ENCODE data around the gene FBL. TPM values are rescaled to one million over a fixed set of nuclear protein-coding genes. Genes with fewer than 3 reads are reported as not detected.

Gene FBL
- total RNA-seq, 1 experiment from 2014 or later: 374 TPM

DNA sequence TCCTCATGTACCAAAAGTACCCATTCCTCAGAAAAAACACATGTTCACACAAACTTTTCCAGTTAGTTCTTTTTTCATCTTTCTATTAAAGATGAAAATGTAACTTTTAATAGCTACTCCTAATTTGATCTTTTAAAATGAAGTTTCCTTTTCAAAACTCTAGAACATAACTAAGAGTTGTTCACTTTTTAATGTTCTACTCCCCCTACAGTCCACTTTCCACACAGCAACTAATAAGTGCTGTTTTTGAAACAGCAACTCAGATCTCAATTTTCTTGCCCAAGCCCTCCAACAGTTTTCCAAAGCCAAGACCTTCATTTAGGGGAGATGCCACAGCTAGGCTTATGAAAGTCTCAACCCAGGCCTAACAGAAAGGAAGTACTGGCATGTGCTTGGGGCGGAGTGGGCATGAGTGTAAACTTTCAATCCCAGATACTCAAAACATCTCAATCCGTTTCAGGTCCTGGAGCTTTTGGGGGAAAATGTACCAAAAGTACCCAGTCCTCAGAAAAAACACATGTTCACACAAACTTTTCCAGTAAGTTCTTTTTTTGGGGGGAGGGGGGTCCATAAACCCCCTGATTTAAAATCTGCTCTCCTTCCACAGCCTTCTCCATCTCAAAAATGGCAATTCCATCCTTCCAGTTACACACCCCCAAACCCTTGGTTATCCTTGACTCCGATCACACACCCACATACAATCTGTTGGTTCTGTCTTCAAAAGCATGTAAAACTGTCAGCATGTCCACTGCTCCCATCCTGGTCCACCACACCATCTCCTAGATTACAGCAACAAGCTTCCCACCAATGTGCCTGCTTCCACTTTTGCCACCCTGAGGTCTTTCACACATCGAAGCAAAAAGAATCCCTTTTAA is 2.0 kb downstream of the FBL start:
- H3K4me1 Mint-ChIP-seq (ENCODE audit: low read depth, unreplicated experiment): peaks cover 52% of the 10 kb centered on the region
- BruUV-seq (replicated peaks): no TSS peak
- H3K4me3 ChIP-seq (ENCODE audit: low read depth, low read length): peak overlapping the region; percentile 79; the same call in 1 of the 2 replicates
- intact Hi-C loops (cut with micrococcal nuclease; ENCODE audit: unreplicated experiment): loop anchor here (1.0 to 2.0 kb wide), 3 partner anchors 51 to 165 kb away; no protein-coding TSS in a partner anchor
- DNase-seq: peak in 1 of 2 experiments; percentile 60
- CTCF ChIA-PET: interaction anchor here (0.6 to 1.0 kb wide), 3 partner anchors 26 to 52 kb away, joined by 4 to 8 read pairs (median 4); no protein-coding TSS in a partner anchor
- no peaks in the 10 kb centered on the region; the same call in 1 of the 2 replicates for H3K36me3 ChIP-seq (ENCODE audit: control insufficient read depth, insufficient read depth, low read length)
- POLR2A ChIA-PET: interaction anchor here (0.6 kb wide), 1 partner anchor 39 kb away, joined by 3 read pairs; no protein-coding TSS in a partner anchor
- H3K36me3 Mint-ChIP-seq (ENCODE audit: insufficient read depth, unreplicated experiment): peaks cover 42% of the 10 kb centered on the region
- TF ChIP-seq, protein P1, sequence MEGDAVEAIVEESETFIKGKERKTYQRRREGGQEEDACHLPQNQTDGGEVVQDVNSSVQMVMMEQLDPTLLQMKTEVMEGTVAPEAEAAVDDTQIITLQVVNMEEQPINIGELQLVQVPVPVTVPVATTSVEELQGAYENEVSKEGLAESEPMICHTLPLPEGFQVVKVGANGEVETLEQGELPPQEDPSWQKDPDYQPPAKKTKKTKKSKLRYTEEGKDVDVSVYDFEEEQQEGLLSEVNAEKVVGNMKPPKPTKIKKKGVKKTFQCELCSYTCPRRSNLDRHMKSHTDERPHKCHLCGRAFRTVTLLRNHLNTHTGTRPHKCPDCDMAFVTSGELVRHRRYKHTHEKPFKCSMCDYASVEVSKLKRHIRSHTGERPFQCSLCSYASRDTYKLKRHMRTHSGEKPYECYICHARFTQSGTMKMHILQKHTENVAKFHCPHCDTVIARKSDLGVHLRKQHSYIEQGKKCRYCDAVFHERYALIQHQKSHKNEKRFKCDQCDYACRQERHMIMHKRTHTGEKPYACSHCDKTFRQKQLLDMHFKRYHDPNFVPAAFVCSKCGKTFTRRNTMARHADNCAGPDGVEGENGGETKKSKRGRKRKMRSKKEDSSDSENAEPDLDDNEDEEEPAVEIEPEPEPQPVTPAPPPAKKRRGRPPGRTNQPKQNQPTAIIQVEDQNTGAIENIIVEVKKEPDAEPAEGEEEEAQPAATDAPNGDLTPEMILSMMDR (IDR thresholded peaks at IDR 0.05; ENCODE audit: insufficient read depth in 1 of 2, low read depth in 1 of 2, low read length in 1 of 2, severe bottlenecking in 1 of 2, unreplicated experiment in 1 of 2): peak; percentile 55 to 60
- H3K9me3 ChIP-seq: no peaks in the 10 kb centered on the region
- peak overlapping the region; percentile 30 for H3K27ac Mint-ChIP-seq (ENCODE audit: unreplicated experiment)
- peak overlapping the region; percentile 88 for H3K4me3 Mint-ChIP-seq (ENCODE audit: unreplicated experiment)
- H3K27me3 Mint-ChIP-seq (ENCODE audit: insufficient read depth, unreplicated experiment): no peaks in the 10 kb centered on the region
- H3K27me3 ChIP-seq (replicated peaks; ENCODE audit: control insufficient read depth, insufficient read depth, low read length): no peaks in the 10 kb centered on the region
- H3K4me1 ChIP-seq: peaks cover 25% of the 10 kb centered on the region
- H3K9me3 Mint-ChIP-seq (ENCODE audit: unreplicated experiment): peaks cover 4% of the 10 kb centered on the region

DNA sequence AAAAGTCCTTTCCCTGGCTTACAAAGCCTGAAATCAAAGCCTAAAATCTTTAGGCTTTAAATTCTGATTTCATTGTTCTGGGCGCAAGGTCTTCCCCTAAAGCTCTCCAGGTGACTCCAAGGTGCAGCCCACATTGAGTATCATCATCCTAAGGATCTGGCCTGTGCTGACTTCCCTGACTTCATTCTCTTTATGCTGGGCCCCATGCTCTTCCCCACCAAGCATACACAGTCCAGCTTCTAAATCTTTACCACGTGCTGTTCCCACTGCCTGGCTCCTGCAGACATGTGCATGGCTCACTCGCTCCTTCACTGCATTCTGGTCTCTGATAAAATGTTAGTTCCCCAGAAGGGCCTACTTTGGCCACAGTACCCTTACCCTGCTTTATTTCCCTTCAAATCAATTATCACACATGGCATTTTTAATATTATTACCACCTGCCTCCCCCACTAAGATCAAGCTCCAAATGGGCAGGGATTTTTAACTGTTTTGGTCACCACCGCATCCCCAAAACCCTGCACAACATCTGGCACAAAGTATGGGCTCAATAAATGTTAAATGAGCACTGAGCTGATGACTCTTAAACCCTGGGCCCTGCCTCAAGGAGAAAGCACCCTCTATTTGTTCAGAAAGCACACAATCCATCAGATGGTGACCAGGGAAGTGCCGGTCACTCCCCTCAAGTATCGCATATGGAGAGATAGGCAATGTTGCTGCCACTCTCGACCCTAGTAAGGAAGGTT is 3.3 kb downstream of the FBL start:
- DNase-seq: no peak
- intact Hi-C loops (cut with micrococcal nuclease; ENCODE audit: unreplicated experiment): no loop called here
- H3K9me3 Mint-ChIP-seq (ENCODE audit: unreplicated experiment): no peaks in the 10 kb centered on the region
- Histone ChIP-seq H3K4me1 (peaks cover 20% of the 10 kb centered on the region), H3K27me3 (replicated peaks; ENCODE audit: control insufficient read depth, insufficient read depth, low read length) (no peaks in the 10 kb centered on the region), H3K36me3 (ENCODE audit: control insufficient read depth, insufficient read depth, low read length) (peaks cover under 1% of the 10 kb centered on the region; the same call in 1 of the 2 replicates), H3K9me3 (no peaks in the 10 kb centered on the region), H3K4me3 (ENCODE audit: low read depth, low read length) (no peak overlapping the region)
- TF ChIP-seq, protein P1 (IDR thresholded peaks at IDR 0.05; ENCODE audit: insufficient read depth in 1 of 2, low read depth in 1 of 2, low read length in 1 of 2, severe bottlenecking in 1 of 2, unreplicated experiment in 1 of 2): no peak
- H3K36me3 Mint-ChIP-seq (ENCODE audit: insufficient read depth, unreplicated experiment): peaks cover 53% of the 10 kb centered on the region
- POLR2A ChIA-PET: no interaction called here
- no peak overlapping the region for H3K4me3 Mint-ChIP-seq (ENCODE audit: unreplicated experiment)
- H3K27me3 Mint-ChIP-seq (ENCODE audit: insufficient read depth, unreplicated experiment): no peaks in the 10 kb centered on the region
- peaks cover 47% of the 10 kb centered on the region for H3K4me1 Mint-ChIP-seq (ENCODE audit: low read depth, unreplicated experiment)
- CTCF ChIA-PET: interaction anchor here (0.6 to 1.0 kb wide), 3 partner anchors 50 to 390 kb away, joined by 4 to 8 read pairs (median 4); no protein-coding TSS in a partner anchor
- H3K27ac Mint-ChIP-seq (ENCODE audit: unreplicated experiment): no peak overlapping the region
- BruUV-seq (replicated peaks): no TSS peak

DNA sequence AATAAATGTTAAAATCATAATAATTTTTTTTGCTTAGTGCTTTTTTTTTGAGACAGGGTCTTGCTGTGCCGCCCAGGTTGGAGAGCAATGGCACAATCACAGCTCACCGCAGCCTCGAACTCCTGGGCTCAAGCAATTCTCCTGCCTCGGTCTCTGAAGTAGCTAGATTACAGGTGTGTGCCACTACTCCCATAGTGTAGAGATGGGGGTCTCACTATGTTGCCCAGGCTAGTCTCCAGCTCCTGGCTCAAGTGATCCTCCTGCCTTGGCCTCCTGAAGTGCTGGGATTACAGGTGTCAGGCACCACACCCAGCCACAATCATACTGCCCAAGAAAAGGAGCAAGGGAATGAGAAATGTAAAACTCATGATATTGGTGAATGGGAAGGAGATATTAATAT is 5.1 kb downstream of the FBL start:
- Mint-ChIP-seq H3K4me1 (ENCODE audit: low read depth, unreplicated experiment) (peaks cover 34% of the 10 kb centered on the region), H3K27me3 (ENCODE audit: insufficient read depth, unreplicated experiment) (no peaks in the 10 kb centered on the region), H3K36me3 (ENCODE audit: insufficient read depth, unreplicated experiment) (peaks cover 58% of the 10 kb centered on the region), H3K9me3 (ENCODE audit: unreplicated experiment) (no peaks in the 10 kb centered on the region), H3K27ac (ENCODE audit: unreplicated experiment) (no peak overlapping the region), H3K4me3 (ENCODE audit: unreplicated experiment) (no peak overlapping the region)
- Histone ChIP-seq H3K4me3 (ENCODE audit: low read depth, low read length) (no peak overlapping the region), H3K36me3 (ENCODE audit: control insufficient read depth, insufficient read depth, low read length) (peaks cover 1% of the 10 kb centered on the region; the same call in 1 of the 2 replicates), H3K27me3 (replicated peaks; ENCODE audit: control insufficient read depth, insufficient read depth, low read length) (no peaks in the 10 kb centered on the region), H3K4me1 (peaks cover 6% of the 10 kb centered on the region; the same call in 1 of the 2 replicates), H3K9me3 (no peaks in the 10 kb centered on the region)
- DNase-seq: no peak
- ChIA-PET POLR2A (no interaction called here), CTCF (no interaction called here)
- intact Hi-C loops (cut with micrococcal nuclease; ENCODE audit: unreplicated experiment): no loop called here
- TF ChIP-seq, protein P1 (IDR thresholded peaks at IDR 0.05; ENCODE audit: insufficient read depth in 1 of 2, low read depth in 1 of 2, low read length in 1 of 2, severe bottlenecking in 1 of 2, unreplicated experiment in 1 of 2): no peak
- BruUV-seq (replicated peaks): no TSS peak
